ENCODE results near the gene PALM. TPM values are rescaled to one million over a fixed set of nuclear protein-coding genes. Genes with fewer than 3 reads are reported as not detected.
"Not testable (repeated sequence)": the region's sequence is repeated elsewhere in the genome, so short reads cannot be mapped to it uniquely, and the experiment has no call there.

PALM gene
- total RNA-seq, 6 experiments from 2014 or later, result 4.6 to 12.7 (median 7.1) TPM

GRCh38 chr19:741506-742131 lies 32.9 kb downstream of the PALM start:
- no peak overlapping the region for H3K4me3 ChIP-seq
- H3K27me3 ChIP-seq, result no peaks in the 10 kb centered on the region
- H3K4me1 ChIP-seq, result peaks cover 0 to 4% (median 0%) of the 10 kb centered on the region in 4 donors
- no peaks in the 10 kb centered on the region for H3K36me3 ChIP-seq
- 96% methylated on average over 8 of the region's 19 CpGs for WGBS (ENCODE audit: insufficient coverage, low coverage, low lambda C conversion rate, missing lambda C conversion rate)
- DNase-seq (peak in 1 of 3 donors; percentile 43), ATAC-seq (no peak)
- no peak overlapping the region for H3K27ac ChIP-seq
- H3K9me3 ChIP-seq, result no peaks in the 10 kb centered on the region
- TF ChIP-seq POLR2A (IDR thresholded peaks at IDR 0.05) (no peak), CTCF (IDR thresholded peaks at IDR 0.05) (peak in 1 of 4 donors; percentile 12)
- intact Hi-C loops (cut with DNase I), result no loop called here

GRCh38 chr19:742540-743075 lies 33.9 kb downstream of the PALM start:
- intact Hi-C loops (cut with DNase I), result no loop called here
- H3K36me3 ChIP-seq, result no peaks in the 10 kb centered on the region
- no peak for DNase-seq

GRCh38 chr19:743168-743687 lies 34.5 kb downstream of the PALM start:
- no peak for DNase-seq

More at GRCh38 chr19:742540-743075, 33.9 kb downstream of the PALM start:
- peaks cover 0 to 4% (median 0%) of the 10 kb centered on the region in 4 donors for H3K4me1 ChIP-seq
- WGBS (ENCODE audit: insufficient coverage, low coverage, low lambda C conversion rate, missing lambda C conversion rate), result 96% methylated on average over 14 of the region's 24 CpGs
- H3K4me3 ChIP-seq, result no peak overlapping the region
- no peak overlapping the region for H3K27ac ChIP-seq
- no peak for ATAC-seq
- TF ChIP-seq POLR2A (IDR thresholded peaks at IDR 0.05), result no peak
- no peak for TF ChIP-seq CTCF (IDR thresholded peaks at IDR 0.05)
- H3K27me3 ChIP-seq, result no peaks in the 10 kb centered on the region
- H3K9me3 ChIP-seq, result no peaks in the 10 kb centered on the region

GRCh38 chr19:745138-745537 lies 36.4 kb downstream of the PALM start:
- H3K27me3 ChIP-seq; H3K9me3 ChIP-seq; H3K36me3 ChIP-seq; intact Hi-C loops (cut with DNase I); H3K27ac ChIP-seq; DNase-seq; H3K4me3 ChIP-seq; H3K4me1 ChIP-seq: not testable (repeated sequence)
- 23% methylated on average over 6 of the region's 7 CpGs for WGBS (ENCODE audit: insufficient coverage, low coverage, low lambda C conversion rate, missing lambda C conversion rate)
- ATAC-seq, result peak in 2 of 4 donors; percentile 17 to 27

More at GRCh38 chr19:743168-743687, 34.5 kb downstream of the PALM start:
- TF ChIP-seq CTCF (IDR thresholded peaks at IDR 0.05) (no peak), POLR2A (IDR thresholded peaks at IDR 0.05) (no peak)
- WGBS (ENCODE audit: insufficient coverage, low coverage, low lambda C conversion rate, missing lambda C conversion rate), result no CpG with 5 or more reads among the region's 13 CpGs
- H3K4me3 ChIP-seq, result no peak overlapping the region
- H3K9me3 ChIP-seq, result peaks cover 0 to 4% (median 0%) of the 10 kb centered on the region in 4 donors
- no peaks in the 10 kb centered on the region for H3K27me3 ChIP-seq
- intact Hi-C loops (cut with DNase I), result no loop called here
- ATAC-seq, result no peak
- no peak overlapping the region for H3K27ac ChIP-seq
- peaks cover 0 to 4% (median 0%) of the 10 kb centered on the region in 4 donors for H3K4me1 ChIP-seq
- H3K36me3 ChIP-seq, result no peaks in the 10 kb centered on the region

- WGBS (ENCODE audit: insufficient coverage, low coverage, low lambda C conversion rate, missing lambda C conversion rate), result 93% methylated on average over 5 of the region's 43 CpGs
- Histone ChIP-seq H3K27ac (no peak overlapping the region), H3K4me3 (no peak overlapping the region), H3K36me3 (no peaks in the 10 kb centered on the region), H3K27me3 (no peaks in the 10 kb centered on the region), H3K4me1 (no peaks in the 10 kb centered on the region), H3K9me3 (peaks cover 0 to 4% (median 0%) of the 10 kb centered on the region in 4 donors)
- intact Hi-C loops (cut with DNase I), result no loop called here
- TF ChIP-seq CTCF (IDR thresholded peaks at IDR 0.05) (no peak), POLR2A (IDR thresholded peaks at IDR 0.05) (no peak)
- ATAC-seq (no peak), DNase-seq (no peak)
Observed at GRCh38 chr19:746208-746819, 37.6 kb downstream of the PALM start.
